HG03432 (cell line): ENCODE results near the gene PAQR7.

Experiments used
- ATAC-seq: cut with Tn5 transposase; IDR thresholded peaks from one replicate; pipeline ENCODE4 v1.9.1; 2021; ENCODE audit warnings: mild to moderate bottlenecking, moderate library complexity; ENCODE audit not compliant: unreplicated experiment

Gene PAQR7

GRCh38 chr1:25874635-25875153, 814 bp downstream of the PAQR7 start:
- ATAC-seq = no peak

- no peak for ATAC-seq
Observed at GRCh38 chr1:25874209-25874608, 1.3 kb downstream of the PAQR7 start.

GRCh38 chr1:25873120-25873519, 2.4 kb downstream of the PAQR7 start:
- ATAC-seq = no peak

DNA sequence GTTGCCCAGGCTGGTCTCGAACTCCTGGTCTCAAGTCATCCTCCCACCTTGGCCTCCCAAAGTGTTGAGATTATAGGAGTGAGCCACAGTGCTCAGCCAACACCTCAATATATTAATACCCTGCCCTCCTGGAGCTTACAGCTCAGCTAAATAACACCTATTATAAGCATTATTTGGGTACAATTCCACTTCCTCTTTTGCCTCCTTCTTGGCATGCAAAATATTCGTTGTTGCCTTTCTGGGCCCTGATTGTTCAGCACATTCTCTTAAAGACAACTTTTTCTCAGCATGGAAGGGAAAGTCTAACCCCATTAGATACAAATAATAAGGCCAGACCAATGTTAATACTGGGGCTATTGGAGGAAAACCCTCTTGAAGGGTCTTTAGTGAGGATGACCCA, 2.8 kb downstream of the PAQR7 start:
- ATAC-seq = no peak

DNA sequence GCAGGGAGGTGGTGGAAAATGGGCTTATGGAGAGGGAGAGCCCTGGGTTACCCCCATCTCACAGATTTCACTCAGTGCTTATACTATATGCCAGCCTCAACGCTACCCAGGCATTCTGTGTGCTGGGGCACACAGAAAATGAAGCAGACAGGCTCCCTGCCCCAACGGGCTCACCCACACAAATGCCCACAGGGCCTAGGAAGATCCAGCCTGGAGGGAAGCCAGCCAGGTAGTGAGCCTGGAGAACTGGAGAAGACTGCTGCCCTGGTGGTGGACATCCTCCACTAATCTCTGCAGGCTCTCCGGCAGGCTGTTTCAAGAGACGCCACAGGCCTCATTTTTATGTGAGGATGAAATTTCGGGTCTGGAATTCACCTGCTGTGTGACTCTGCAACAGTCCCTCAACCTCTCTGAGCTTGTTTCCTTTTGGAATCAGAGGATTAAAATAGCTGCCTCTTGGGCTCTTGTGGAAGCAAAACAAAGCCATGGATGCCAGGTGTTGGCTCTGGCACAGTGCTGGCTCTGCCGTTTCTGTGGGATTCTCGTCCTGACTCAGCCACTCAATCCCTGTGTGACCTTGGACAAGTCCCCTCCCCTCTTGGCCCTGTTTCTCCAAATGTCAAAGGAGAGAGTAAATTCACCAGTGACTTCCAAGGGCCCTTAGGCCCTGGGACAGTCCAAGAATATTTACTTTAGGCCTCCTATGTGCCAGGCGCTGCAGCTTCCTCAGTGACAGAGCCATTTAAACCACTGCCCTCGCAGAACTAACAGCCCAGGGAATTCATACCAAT, 3.6 kb downstream of the PAQR7 start:
- no peak for ATAC-seq

DNA sequence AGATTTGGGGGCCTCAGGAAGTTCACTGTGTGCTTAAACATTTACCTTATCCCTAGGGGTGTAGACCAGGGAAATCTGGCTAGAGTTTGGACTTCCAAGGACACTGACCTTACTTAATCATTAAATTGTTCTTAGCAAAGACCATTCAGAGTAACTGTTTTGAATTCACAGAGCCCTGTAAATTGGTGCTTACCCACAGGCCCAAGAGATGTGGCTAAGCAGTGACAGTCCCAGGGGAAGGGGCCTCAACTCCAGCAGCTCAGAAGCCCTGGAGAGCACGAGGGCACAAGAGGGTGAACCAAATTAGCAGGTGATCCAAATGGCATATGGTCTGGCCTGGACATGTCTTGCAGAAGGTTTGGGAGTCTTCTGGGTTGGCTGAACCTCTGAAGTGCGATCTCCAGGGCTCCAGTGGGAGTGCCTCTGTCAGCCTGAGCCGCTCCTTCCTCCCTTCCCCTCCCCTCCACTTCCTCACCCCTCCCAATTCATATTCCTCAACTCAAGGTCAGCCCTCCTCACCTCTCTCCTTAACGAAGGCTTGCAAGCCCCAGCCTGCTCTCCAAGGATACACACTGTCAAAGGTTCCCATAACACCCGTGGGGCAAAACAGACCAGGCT, 4.3 kb downstream of the PAQR7 start:
- ATAC-seq = no peak

- no peak for ATAC-seq
Observed at GRCh38 chr1:25870614-25871013, 4.9 kb downstream of the PAQR7 start.

DNA sequence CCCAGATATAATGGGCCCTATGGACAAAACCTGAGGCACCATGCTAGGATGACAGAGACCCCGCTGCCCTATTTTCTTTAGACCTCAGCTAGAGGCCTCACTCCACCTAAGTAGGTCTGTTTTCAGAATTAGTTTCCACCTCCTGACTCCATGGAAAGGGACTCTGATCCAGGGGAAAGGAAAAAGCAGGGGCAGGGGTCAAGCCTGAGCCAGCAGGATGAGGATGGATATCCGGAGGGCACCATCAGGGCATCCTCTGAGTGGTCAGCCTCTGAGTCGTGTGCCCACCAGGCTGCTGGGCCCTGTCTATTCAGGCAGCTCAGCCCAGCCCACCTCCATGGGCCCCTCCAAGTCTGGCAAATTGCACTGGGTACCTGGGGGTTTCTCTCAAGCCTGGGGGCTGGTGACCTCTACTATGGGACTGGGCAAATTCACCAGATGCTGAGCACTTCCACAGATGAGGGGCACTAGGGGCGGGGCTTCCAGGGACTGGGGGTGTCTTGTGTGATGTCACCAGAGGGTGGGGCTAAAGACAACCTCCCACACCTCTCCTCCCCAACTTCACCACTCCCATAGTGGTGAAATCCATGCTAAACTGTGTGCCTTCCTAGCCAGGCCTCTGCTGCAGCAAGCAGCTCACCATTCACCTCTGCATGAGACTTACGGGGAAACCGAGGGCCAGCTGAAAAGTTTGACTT, 5.5 kb downstream of the PAQR7 start:
- ATAC-seq = no peak

- no peak for ATAC-seq
Observed at GRCh38 chr1:25867210-25867991, 8.1 kb downstream of the PAQR7 start.

DNA sequence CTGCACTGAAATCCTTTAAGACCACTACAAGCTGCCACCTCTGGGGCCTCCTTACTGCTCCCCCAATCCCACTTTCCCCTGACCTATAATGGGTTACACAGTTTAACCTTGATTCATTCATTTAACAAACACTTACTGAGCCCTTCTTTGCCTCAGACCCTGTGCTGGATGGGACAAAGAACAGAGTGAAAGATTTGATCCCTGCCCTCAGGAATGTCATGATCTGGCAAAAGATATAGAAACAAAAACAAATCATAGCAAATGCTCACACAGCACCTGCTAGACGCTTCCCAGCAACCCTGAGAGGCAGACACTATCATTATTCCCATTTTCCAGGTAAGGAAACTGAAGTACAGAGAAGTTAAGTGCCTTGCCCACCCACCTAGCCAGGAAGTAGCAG, 9.2 kb downstream of the PAQR7 start:
- no peak for ATAC-seq

DNA sequence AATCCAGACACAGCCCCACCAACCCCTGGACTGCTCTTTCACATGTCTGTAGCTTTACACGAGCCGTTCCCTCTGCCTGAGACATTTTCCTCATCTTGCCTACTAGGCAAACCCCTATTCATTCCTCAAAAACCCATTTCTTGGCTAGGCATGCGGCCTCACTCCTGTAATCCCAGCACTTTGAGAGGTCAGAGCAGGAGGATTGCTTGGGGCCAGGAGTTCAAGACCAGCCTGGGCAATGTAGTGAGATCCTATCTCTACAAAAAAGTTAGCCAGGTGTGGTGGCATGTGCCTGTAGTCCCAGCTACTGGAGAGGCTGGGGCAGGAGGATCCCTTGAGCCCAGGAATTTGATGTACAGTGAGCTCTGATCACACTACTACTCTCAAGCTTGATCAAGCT, 11.1 kb downstream of the PAQR7 start:
- ATAC-seq = no peak

DNA sequence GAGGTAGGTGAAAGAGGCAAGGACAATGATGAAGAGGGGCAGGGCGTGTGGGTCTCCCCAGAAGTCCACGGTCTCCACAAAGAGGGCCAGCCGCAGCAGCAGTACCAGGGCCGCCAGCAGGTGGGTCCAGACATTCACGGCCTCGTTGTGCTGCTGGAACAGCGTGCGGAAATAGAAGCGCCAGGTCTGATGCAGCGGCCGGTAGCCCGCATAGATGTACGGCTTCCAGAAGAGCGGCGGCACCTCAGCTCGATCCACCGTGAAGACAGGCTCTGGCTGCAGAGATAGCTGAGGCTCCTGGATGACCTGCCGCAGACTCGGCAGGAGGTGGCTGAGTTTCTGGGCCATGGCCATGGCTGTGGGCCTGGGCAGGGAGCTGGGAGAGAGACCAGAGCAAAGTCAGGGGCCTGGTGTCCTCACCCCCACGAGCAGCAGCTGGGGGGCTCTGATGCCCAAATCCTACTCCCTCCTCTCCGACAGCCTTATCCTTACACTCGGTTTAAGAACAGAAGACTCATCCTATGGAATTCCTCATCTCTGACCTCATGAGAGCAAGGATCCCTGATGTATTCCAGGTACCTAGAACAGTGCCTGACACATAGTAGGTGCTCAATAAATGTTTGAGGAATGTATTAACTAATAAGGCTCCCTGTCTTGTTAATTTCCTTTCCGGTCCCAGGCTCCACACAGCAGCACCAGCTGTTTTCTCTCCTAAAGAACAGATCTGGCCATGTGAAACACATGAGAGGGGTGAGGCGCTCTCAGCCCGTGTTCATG, 11.8 kb downstream of the PAQR7 start:
- no peak for ATAC-seq

GRCh38 chr1:25862785-25863485, 12.6 kb downstream of the PAQR7 start:
- ATAC-seq = no peak

GRCh38 chr1:25861316-25862286, 13.9 kb downstream of the PAQR7 start:
- no peak for ATAC-seq

DNA sequence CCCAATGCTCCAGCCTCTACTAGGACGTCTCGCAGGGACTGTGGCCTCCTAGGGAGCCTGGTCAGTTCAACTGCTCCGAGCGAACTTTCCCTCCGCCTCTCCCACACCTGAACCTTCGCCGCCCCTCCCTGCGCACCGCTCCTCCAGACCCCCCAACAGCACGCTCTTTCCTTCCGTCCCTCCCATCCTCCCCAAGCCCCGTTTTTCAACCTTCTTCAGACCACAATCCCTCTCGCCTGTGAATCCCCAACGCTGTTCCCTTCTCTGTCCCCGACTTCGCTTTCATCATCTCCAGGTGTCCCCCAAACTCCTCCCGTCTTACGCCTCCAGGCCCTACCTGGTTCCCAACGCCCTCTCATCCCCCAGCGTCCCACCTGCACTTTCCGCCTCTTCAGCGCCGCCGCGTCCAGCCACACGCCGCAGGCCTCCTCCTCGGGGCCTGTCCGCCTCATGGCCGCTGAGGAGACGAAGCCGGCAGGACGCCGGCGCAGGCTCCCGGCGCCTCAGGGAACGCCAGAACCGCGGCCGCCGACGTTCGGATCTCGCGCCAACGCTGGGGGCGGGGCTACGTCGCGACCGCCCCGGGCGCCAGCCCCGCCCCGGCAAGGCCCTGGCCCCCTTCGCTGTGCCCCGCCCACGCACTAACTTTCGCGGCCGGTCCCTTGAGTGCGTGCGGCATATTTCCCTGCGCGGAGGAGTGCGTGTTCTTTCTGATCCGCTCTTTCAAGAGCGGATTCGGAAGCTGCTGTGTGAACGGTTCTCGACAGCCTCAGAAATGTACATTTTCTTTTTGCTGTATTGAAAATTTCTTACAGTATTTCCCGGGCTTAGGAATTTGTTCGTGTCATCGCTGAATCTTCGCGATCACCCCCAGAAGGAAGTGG, 16.4 kb downstream of the PAQR7 start, which contains the start of gene AUNIP:
TSS of gene AUNIP (minus strand) at position 552 of the 884 bp plus-strand sequence. CDS start at position 452, 100 bp downstream.
- ATAC-seq = peak; percentile 90

GRCh38 chr1:25858494-25858893, 17.0 kb downstream of the PAQR7 start:
- no peak for ATAC-seq

GRCh38 chr1:25856856-25857255, 18.7 kb downstream of the PAQR7 start:
- no peak for ATAC-seq
